Hematopoietic multipotent progenitor cell treated with erythropoietin and hydrocortisone succinate and interleukin-3 and kit ligand, for 8 days (in vitro differentiated cells): Measurements from ENCODE around the gene OTUD4.
A peak's percentile ranks its signal among the peaks of the same experiment; 100 is the strongest.

Experiments
- DNase-seq: peaks from one replicate; pipeline ENCODE4 v3.0.0-alpha.2; 2015

Gene OTUD4

DNA sequence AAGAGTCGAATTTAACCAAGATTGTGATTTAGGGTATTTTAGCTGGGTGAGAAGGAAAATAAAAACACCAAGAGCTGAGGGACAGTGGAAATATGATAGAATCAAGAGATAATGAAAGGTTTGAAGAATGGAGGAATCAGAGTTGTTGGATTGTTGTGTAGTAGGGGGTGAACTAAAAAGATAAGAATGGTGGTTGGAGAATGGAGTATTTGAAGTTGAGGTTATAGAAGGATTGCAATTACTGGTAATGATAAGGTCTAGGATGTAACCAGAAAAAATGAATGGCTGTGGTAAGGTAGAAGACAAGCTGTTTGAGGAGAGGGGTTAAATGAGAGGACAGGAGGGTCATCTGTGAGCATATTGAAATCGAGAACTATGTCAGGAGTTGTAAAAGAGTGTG lies 77.8 kb downstream of the OTUD4 start:
- DNase-seq, result peak; percentile 25

DNA sequence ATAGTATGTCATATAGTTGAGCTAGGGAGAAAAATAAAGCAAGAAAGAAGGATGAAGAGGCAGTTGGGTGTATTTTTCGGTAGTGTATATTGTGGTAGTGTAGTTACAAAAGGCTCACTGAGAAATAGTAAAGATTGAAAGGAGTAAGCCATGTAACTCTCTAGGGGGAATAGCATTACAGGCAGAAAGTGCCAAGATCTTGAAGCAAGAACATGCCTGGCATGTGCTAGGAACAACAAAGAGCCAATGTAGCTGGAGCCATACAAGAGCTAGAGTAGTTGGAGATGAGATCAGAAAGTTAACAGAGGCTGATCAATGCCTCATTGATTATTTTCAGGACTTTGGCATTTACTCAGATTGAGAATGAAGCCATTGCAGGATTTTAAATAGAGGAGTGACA lies 79.3 kb downstream of the OTUD4 start:
- no peak for DNase-seq

- DNase-seq, result peak; percentile 13
Observed at GRCh38 chr4:145099653-145100052, 80.7 kb downstream of the OTUD4 start.

- DNase-seq, result peak; percentile 77
Observed at GRCh38 chr4:145098675-145099037, 81.7 kb downstream of the OTUD4 start.

- peak; percentile 98 for DNase-seq
Observed at GRCh38 chr4:145097821-145098674, 82.3 kb downstream of the OTUD4 start, which contains the start of the genes ABCE1 and ANAPC10. ABCE1 (plus strand) TSS chr4:145098311; CDS start chr4:145104413, 6,102 bp downstream. ANAPC10 (minus strand) TSS chr4:145098196; CDS start chr4:145096099, 2,097 bp downstream.

DNA sequence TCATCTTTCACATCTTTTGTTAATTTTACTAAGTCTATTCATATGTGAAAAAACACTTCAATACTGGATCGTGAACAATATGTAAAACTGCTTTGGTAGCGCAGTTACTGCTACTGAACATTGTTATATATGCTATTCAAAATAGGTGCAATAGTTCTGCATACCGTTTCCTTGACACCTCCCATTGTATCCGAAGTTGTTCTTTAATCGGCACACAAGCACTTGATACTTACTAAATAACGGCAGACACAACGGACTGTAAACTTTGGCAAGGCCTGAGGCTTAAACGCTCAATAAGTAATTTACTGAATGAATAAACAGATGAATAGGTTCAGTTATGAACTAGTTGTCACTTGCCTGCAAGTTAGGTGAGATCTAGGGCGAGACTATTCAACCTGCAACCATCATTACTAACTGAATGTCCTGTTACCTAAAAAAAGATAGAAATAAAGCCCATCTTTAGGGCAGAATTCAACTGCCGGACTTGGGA lies 83.0 kb downstream of the OTUD4 start:
- DNase-seq, result peak; percentile 44

DNA sequence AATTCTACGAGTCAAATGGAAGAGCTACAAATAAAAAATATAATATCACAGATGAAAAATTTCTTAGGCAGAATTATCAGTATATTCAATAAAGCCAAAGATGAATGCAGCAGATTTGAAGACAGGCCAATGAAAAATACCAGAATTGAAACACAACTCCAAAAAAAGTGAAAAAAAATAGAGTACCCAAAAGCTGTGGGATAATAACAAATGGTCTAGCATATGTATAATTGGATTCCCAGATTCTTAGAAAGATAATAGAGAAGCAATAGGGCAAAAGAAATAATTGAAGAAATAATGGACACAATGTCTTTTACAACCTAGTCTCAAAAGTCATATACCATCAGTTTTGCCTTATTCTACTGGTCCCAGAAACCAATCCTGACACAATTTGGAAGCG lies 86.8 kb downstream of the OTUD4 start:
- DNase-seq, result no peak

DNA sequence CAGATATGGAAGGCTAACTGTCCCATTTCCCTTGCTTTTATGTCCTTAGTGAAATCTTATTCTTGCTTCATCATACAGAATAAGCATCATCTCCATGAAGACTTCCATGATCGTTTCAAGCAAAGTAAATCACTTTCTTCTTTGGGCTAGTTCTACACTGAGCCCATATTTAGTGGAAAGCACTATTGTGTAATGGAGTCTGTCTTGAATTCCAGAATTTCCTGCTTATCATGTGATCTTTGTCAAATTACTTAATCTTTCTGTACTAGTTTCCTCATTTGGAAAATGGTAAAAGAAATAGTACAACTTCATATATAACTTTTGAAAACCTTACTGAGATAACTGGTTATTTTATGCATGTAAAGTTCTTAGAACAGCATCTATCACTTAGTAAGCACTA lies 90.0 kb downstream of the OTUD4 start:
- no peak for DNase-seq

- DNase-seq, result peak; percentile 70
Observed at GRCh38 chr4:145083891-145084605, 96.3 kb downstream of the OTUD4 start.
